Thyroid gland (tissue), 4 donors: Measurements from ENCODE around the gene CLSTN2. TPM values are rescaled to one million over a fixed set of nuclear protein-coding genes. Genes with fewer than 3 reads are reported as not detected.

Experiments used
- DNase-seq, 2 donors: peaks; one replicate each; pipeline ENCODE4 v3.0.0-alpha.2; 2019
- H3K27ac ChIP-seq, 3 donors: fragments of 200-600 bp; sonication (generic); 1 replicate in 2 of 3; 2 replicates in 1 of 3; pipeline ENCODE4 v1.5.1; 2016 to 2019; ENCODE audit warnings: mild to moderate bottlenecking in 1 of 3, moderate library complexity in 1 of 3
- H3K27me3 ChIP-seq: fragments of 200-600 bp; sonication (generic); one replicate; pipeline ENCODE4 v1.5.1; 2019
- H3K36me3 ChIP-seq, 2 donors: fragments of 200-600 bp; sonication (generic); one replicate each; pipeline ENCODE4 v1.5.1; 2016 to 2019
- H3K4me1 ChIP-seq, 2 donors: fragments of 200-600 bp; sonication (generic); one replicate each; pipeline ENCODE4 v1.5.1; 2017 to 2019
- H3K4me3 ChIP-seq, 3 donors: fragments of 200-600 bp; sonication (generic); replicated peaks in 1 of 3; 1 replicate in 2 of 3; 2 replicates in 1 of 3; pipeline ENCODE4 v1.5.1; 2016; ENCODE audit warnings: mild to moderate bottlenecking in 1 of 3
- H3K9me3 ChIP-seq: fragments of 200-600 bp; sonication (generic); one replicate; pipeline ENCODE4 v1.5.1; 2017
- POLR2A ChIP-seq, 2 donors: fragments of 450-650 bp; IDR thresholded peaks; one replicate each; pipeline ENCODE4 v1.6.1; 2017; ENCODE audit warnings: antibody characterized with exemption in 2 of 2, mild to moderate bottlenecking in 2 of 2, moderate library complexity in 1 of 2
- WGBS, 2 donors: methylation state at CpG; one replicate each; pipeline ENCODE4 v1.1.5; 2017; 5-methylcytosine and 5-hydroxymethylcytosine counted together
- intact Hi-C: fragments of 100-400 bp; cut with DNase I; formaldehyde crosslinking; loops from one replicate; pipeline ENCODE4 v1.15.1; 2023
- total RNA-seq, 4 donors: library from RNA; depleted of rRNA; stranded (reverse); fragments of >200 nt; gene quantifications; one replicate each; pipeline ENCODE4 v1.2.3, GENCODE V29; 2016
- TF ChIP-seq, protein P1 (sequence below), 6 experiments: fragments of 200-600 bp in 3 of 6; fragments of 450-650 bp in 3 of 6; sonication (generic) in 3 of 6; IDR thresholded peaks; one replicate each; pipeline ENCODE4 v1.5.1; 2016 to 2019; ENCODE audit warnings: antibody characterized with exemption in 6 of 6, mild to moderate bottlenecking in 2 of 6, inconsistent platforms in 1 of 6, moderate library complexity in 1 of 6

The CLSTN2 gene
- total RNA-seq, 4 donors from 2014 or later: 9.7 to 32.9 (median 15.5) TPM

DNA sequence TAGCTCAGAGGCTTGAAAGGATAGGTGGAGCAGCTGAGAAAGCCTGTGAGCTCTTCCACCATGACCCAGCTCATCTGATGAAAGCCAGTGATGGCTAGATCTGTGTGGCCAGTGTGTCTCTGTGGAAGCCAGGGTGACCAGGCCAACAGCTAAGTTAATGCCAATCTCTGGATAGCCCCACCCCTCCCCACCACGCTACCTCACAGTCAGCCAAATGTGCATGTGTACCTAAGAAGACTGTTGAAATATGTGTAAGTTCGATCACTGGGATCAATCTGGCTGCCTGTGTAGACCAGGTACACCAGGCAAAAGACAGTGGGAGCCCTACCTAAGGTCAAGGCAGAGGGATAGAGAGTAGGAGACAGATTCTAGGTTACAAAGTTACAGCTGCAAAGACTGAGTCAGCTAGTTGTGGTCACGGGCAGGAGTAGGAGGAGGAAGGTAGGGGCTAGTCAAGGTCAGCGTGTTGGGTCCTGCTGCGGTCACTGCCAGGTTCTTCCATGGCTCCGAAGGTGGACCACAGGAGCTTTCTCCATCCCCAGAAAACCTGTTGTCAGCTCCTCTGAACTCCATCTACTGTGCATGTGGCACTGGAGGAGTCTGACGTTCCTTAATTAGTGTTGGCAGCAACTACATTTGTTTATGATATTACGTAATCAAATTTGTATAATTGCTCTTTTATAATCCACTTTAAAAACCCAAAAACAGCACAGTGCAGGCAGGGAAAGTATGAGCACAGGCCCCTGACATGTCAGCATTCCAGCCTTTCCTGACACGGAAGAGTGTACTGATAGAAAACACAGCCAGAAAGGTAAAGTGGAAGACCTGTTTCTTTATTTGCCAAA, 318.0 kb downstream of the CLSTN2 start:
- intact Hi-C loops: no loop called here
- Histone ChIP-seq H3K27me3 (no peaks in the 10 kb centered on the region), H3K4me1 (no peaks in the 10 kb centered on the region), H3K27ac (no peak overlapping the region), H3K9me3 (no peaks in the 10 kb centered on the region), H3K36me3 (no peaks in the 10 kb centered on the region), H3K4me3 (no peak overlapping the region)
- no peak for DNase-seq
- TF ChIP-seq, protein P1, sequence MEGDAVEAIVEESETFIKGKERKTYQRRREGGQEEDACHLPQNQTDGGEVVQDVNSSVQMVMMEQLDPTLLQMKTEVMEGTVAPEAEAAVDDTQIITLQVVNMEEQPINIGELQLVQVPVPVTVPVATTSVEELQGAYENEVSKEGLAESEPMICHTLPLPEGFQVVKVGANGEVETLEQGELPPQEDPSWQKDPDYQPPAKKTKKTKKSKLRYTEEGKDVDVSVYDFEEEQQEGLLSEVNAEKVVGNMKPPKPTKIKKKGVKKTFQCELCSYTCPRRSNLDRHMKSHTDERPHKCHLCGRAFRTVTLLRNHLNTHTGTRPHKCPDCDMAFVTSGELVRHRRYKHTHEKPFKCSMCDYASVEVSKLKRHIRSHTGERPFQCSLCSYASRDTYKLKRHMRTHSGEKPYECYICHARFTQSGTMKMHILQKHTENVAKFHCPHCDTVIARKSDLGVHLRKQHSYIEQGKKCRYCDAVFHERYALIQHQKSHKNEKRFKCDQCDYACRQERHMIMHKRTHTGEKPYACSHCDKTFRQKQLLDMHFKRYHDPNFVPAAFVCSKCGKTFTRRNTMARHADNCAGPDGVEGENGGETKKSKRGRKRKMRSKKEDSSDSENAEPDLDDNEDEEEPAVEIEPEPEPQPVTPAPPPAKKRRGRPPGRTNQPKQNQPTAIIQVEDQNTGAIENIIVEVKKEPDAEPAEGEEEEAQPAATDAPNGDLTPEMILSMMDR (IDR thresholded peaks at IDR 0.05): no peak
- no peak for TF ChIP-seq POLR2A (IDR thresholded peaks at IDR 0.05)
- WGBS, 2 donors: 89 to 91% methylated on average over 9 of the region's 9 CpGs

DNA sequence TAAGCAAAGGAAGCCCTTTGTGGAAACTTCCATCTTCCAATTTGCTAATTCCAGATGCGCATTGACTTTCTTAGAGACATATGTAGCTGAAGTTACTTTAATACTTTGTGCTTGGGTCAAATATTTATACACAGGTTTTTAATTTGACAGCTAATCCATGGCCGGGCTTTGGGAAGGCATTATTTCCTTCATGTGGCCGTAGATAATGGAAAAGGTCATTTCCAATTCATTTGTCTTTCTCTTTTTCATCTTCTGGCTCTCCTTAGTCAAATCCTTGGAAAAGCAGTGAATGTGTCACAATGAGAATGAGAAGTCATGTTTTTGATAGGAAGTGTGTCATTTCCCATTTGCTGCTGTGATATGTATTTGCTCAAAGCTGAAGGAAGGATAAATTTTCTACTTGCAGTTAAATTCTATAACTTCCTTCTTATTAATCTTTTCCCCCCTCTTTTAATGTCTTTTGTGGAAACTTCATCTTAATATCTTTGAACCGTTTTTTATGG, 323.3 kb downstream of the CLSTN2 start:
- no peak for TF ChIP-seq POLR2A (IDR thresholded peaks at IDR 0.05)
- TF ChIP-seq, protein P1 (IDR thresholded peaks at IDR 0.05): no peak
- H3K27ac ChIP-seq: no peak overlapping the region
- H3K4me1 ChIP-seq: no peaks in the 10 kb centered on the region
- no peak for DNase-seq
- H3K36me3 ChIP-seq: no peaks in the 10 kb centered on the region
- 77 to 82% methylated on average over 4 of the region's 4 CpGs for WGBS, 2 donors
- no peaks in the 10 kb centered on the region for H3K27me3 ChIP-seq
- H3K4me3 ChIP-seq: no peak overlapping the region
- intact Hi-C loops: no loop called here
- H3K9me3 ChIP-seq: no peaks in the 10 kb centered on the region

DNA sequence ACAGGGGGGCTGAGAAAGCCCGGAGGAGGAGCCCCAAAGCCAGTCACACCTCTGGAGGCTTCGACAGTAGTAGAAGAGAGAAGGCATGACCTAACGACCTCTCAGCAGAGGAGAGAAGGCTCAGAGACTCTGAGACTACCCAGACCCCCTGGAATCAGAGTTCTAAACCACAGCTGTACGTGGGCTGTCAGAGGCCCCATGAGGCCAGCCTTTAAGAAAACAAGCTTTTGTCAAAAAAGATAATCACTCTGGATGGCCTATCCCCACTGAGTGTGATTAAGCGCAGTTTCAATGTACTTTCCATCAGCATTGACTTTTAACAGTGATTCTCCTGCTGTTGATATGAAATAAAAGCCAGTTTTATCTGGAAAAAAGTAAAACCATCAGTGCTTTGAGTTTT, 330.3 kb downstream of the CLSTN2 start:
- Histone ChIP-seq H3K4me1 (no peaks in the 10 kb centered on the region), H3K27ac (no peak overlapping the region), H3K27me3 (no peaks in the 10 kb centered on the region), H3K36me3 (no peaks in the 10 kb centered on the region), H3K4me3 (no peak overlapping the region), H3K9me3 (no peaks in the 10 kb centered on the region)
- no peak for TF ChIP-seq POLR2A (IDR thresholded peaks at IDR 0.05)
- TF ChIP-seq, protein P1 (IDR thresholded peaks at IDR 0.05): no peak
- 69 to 92% methylated on average over 5 of the region's 5 CpGs for WGBS, 2 donors
- intact Hi-C loops: no loop called here
- no peak for DNase-seq

DNA sequence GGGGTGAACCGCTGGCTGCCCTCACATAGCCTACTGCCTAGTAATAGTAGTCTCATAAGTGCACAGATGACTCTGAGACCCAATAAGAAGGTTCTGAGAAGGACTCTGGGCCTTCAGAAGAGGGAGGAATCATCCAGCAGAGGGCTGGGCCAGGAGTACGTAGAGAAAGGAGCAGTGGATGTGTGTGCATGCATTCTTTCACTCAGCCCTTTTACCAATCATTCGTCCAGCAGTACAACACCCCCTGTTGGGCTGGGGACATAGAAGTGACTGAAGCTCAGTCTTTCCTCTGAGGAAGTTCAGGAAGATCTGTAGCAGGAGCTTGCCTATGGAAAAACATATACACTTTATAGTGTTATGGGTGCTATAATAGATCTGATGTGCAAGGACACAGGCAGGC, 333.1 kb downstream of the CLSTN2 start:
- no peaks in the 10 kb centered on the region for H3K36me3 ChIP-seq
- H3K4me1 ChIP-seq: no peaks in the 10 kb centered on the region
- H3K27me3 ChIP-seq: no peaks in the 10 kb centered on the region
- no peak for DNase-seq
- H3K9me3 ChIP-seq: no peaks in the 10 kb centered on the region
- no peak overlapping the region for H3K4me3 ChIP-seq
- TF ChIP-seq, protein P1 (IDR thresholded peaks at IDR 0.05): no peak
- no peak for TF ChIP-seq POLR2A (IDR thresholded peaks at IDR 0.05)
- no peak overlapping the region for H3K27ac ChIP-seq
- intact Hi-C loops: no loop called here
- WGBS, 2 donors: 87 to 90% methylated on average over 3 of the region's 3 CpGs

DNA sequence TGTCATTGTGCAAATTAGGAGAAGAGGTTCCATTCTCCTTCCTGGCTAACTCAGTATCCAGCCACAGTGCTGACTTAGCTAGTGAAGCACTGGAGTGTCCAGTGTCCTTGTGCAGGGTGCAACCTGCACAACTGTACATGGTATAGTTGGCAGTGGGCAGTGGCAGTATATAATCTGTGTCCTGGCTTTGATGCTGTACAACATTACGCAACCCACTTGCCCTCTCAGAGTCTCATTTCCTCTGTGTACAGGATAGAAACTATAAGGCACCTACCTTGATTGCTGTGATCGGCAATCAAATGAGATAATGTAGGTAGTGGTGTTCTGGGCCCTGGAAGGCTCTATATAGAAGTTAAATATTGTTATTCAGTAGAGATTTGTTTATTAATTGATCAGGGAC, 333.6 kb downstream of the CLSTN2 start:
- 93 to 100% methylated on average over 2 of the region's 2 CpGs for WGBS, 2 donors
- no peaks in the 10 kb centered on the region for H3K36me3 ChIP-seq
- no peaks in the 10 kb centered on the region for H3K4me1 ChIP-seq

More for the DNA sequence above, 333.6 kb downstream of the CLSTN2 start:
- no peaks in the 10 kb centered on the region for H3K9me3 ChIP-seq
- no peak overlapping the region for H3K27ac ChIP-seq
- H3K27me3 ChIP-seq: no peaks in the 10 kb centered on the region
- H3K4me3 ChIP-seq: no peak overlapping the region
- DNase-seq: no peak
- TF ChIP-seq POLR2A (IDR thresholded peaks at IDR 0.05): no peak
- TF ChIP-seq, protein P1 (IDR thresholded peaks at IDR 0.05): no peak
- intact Hi-C loops: no loop called here
